Measurements from ENCODE around the gene SORCS2. TPM values are rescaled to one million over a fixed set of nuclear protein-coding genes. Genes with fewer than 3 reads are reported as not detected.

The SORCS2 gene
- polyA plus RNA-seq, 1 donor (not counting 4 experiments of a cell fraction or from before 2014, with no cell fraction given): 0.09 TPM

DNA sequence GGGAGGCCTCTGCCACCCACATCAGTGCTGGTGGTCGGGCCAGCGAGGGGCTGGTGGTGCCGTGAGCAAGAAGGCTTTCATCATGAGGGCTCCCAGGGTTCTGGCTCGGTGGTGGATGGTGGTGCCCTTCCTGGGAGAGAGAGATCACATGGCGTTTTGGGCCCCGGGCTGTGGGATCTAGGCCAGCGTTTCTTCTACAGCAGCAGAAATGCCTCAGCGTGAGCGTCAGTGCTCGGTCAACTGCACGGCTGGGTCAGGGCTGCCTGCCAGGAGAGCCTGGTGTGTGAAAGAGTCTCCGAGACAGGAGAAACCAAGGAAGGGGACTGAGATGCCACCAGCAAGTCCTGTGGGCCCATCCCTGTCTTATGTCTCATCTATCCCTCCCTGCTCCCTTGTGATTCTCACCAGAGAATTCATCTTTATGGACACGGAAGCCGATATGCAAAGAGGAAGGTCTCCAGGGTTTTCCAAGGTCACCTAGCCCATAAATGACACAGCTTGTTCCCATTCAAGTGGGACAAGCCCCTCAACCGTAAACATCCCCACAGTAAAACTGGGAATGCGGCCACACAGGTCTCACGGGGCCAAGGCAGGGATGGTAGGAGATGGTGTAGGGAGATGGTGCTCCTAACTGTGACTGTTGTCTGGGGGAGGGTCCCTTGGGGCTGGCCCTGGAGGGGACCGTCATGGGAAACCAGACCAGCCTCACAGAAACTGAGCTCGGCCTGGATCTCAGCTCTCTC, 99.2 kb downstream of the SORCS2 start:
- no peaks in the 10 kb centered on the region for H3K9me1 ChIP-seq (ENCODE audit: control insufficient read depth, extremely low read depth, insufficient read depth, low read length)
- H3K36me3 ChIP-seq (ENCODE audit: control insufficient read depth in 2 of 2, extremely low read depth in 1 of 2, insufficient read depth in 2 of 2, low read length in 2 of 2): no peaks in the 10 kb centered on the region
- no peaks in the 10 kb centered on the region for H3K9me3 ChIP-seq (ENCODE audit: control insufficient read depth, low read depth, low read length)
- H3K79me2 ChIP-seq (ENCODE audit: control insufficient read depth, insufficient read depth, low read length): no peaks in the 10 kb centered on the region
- no peak for FAIRE-seq
- peaks cover 3% of the 10 kb centered on the region for H4K20me1 ChIP-seq (ENCODE audit: control insufficient read depth, extremely low read depth, insufficient read depth, low read length)
- H3K27ac ChIP-seq (ENCODE audit: control insufficient read depth, insufficient read depth, low read length): no peak overlapping the region
- H3K4me3 ChIP-seq (ENCODE audit: control insufficient read depth in 2 of 3, extremely low read depth in 1 of 3, insufficient read depth in 2 of 3, low read depth in 1 of 3, low read length in 3 of 3): no peak overlapping the region
- H3K4me2 ChIP-seq (ENCODE audit: control insufficient read depth, extremely low read depth, insufficient read depth, low read depth, low read length): no peak overlapping the region
- no peaks in the 10 kb centered on the region for H3K4me1 ChIP-seq (ENCODE audit: control insufficient read depth, extremely low read depth, insufficient read depth, low read length)
- no peak for DNase-seq (ENCODE audit: low read depth, low spot score)
- H3K27me3 ChIP-seq (ENCODE audit: control insufficient read depth, extremely low read depth, insufficient read depth, low read length): peaks cover 29% of the 10 kb centered on the region
- no peak for TF ChIP-seq EZH2 (IDR thresholded peaks at IDR 0.05; ENCODE audit: low read length)
- TF ChIP-seq, protein P1, sequence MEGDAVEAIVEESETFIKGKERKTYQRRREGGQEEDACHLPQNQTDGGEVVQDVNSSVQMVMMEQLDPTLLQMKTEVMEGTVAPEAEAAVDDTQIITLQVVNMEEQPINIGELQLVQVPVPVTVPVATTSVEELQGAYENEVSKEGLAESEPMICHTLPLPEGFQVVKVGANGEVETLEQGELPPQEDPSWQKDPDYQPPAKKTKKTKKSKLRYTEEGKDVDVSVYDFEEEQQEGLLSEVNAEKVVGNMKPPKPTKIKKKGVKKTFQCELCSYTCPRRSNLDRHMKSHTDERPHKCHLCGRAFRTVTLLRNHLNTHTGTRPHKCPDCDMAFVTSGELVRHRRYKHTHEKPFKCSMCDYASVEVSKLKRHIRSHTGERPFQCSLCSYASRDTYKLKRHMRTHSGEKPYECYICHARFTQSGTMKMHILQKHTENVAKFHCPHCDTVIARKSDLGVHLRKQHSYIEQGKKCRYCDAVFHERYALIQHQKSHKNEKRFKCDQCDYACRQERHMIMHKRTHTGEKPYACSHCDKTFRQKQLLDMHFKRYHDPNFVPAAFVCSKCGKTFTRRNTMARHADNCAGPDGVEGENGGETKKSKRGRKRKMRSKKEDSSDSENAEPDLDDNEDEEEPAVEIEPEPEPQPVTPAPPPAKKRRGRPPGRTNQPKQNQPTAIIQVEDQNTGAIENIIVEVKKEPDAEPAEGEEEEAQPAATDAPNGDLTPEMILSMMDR (optimal IDR thresholded peaks at IDR 0.05 in 1 of 3, IDR thresholded peaks at IDR 0.05 in 1 of 3, conservative IDR thresholded peaks at IDR 0.05 in 1 of 3; ENCODE audit: extremely low read depth in 1 of 3, insufficient read depth in 2 of 3, low read length in 3 of 3): no peak
- H2AFZ ChIP-seq (ENCODE audit: control insufficient read depth, low read length): no peak overlapping the region
- dilution Hi-C loops (cut with MboI; ENCODE audit: extremely low pct_ligation_motif_present, low sequenced_read_pairs): no loop called here
- H3K9ac ChIP-seq (ENCODE audit: control insufficient read depth, extremely low read depth, insufficient read depth, low read length): no peak overlapping the region

DNA sequence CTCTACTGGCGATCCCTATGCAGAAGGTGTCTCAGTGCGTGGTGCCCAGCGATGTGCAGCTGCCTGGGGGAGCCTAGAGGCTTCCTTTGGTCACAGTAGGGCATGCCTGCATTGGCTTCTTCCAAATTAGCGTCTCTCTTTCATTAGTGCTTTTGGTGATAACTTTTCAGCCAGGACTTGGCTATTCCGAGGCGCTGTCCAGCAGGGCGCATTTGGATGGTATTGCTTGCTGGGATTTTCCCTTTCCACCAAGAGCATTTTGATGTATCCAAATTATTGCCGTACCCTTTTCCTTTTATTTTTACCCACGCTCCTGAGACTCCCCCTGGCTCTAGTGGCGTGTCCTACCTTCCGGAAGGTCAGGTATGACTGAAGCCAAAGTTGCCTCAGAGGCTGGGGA, 101.4 kb downstream of the SORCS2 start:
- Histone ChIP-seq H3K36me3 (ENCODE audit: control insufficient read depth in 2 of 2, extremely low read depth in 1 of 2, insufficient read depth in 2 of 2, low read length in 2 of 2) (no peaks in the 10 kb centered on the region), H2AFZ (ENCODE audit: control insufficient read depth, low read length) (no peak overlapping the region), H3K27ac (ENCODE audit: control insufficient read depth, insufficient read depth, low read length) (no peak overlapping the region), H3K9me1 (ENCODE audit: control insufficient read depth, extremely low read depth, insufficient read depth, low read length) (no peaks in the 10 kb centered on the region), H3K79me2 (ENCODE audit: control insufficient read depth, insufficient read depth, low read length) (no peaks in the 10 kb centered on the region), H3K9ac (ENCODE audit: control insufficient read depth, extremely low read depth, insufficient read depth, low read length) (no peak overlapping the region), H3K4me3 (ENCODE audit: control insufficient read depth in 2 of 3, extremely low read depth in 1 of 3, insufficient read depth in 2 of 3, low read depth in 1 of 3, low read length in 3 of 3) (no peak overlapping the region), H3K4me2 (ENCODE audit: control insufficient read depth, extremely low read depth, insufficient read depth, low read depth, low read length) (no peak overlapping the region), H4K20me1 (ENCODE audit: control insufficient read depth, extremely low read depth, insufficient read depth, low read length) (peaks cover 3% of the 10 kb centered on the region), H3K4me1 (ENCODE audit: control insufficient read depth, extremely low read depth, insufficient read depth, low read length) (no peaks in the 10 kb centered on the region), H3K27me3 (ENCODE audit: control insufficient read depth, extremely low read depth, insufficient read depth, low read length) (peaks cover 11% of the 10 kb centered on the region), H3K9me3 (ENCODE audit: control insufficient read depth, low read depth, low read length) (no peaks in the 10 kb centered on the region)
- DNase-seq (ENCODE audit: low read depth, low spot score): no peak
- no peak for FAIRE-seq
- TF ChIP-seq, protein P1 (optimal IDR thresholded peaks at IDR 0.05 in 1 of 3, IDR thresholded peaks at IDR 0.05 in 1 of 3, conservative IDR thresholded peaks at IDR 0.05 in 1 of 3; ENCODE audit: extremely low read depth in 1 of 3, insufficient read depth in 2 of 3, low read length in 3 of 3): no peak
- TF ChIP-seq EZH2 (IDR thresholded peaks at IDR 0.05; ENCODE audit: low read length): no peak
- dilution Hi-C loops (cut with MboI; ENCODE audit: extremely low pct_ligation_motif_present, low sequenced_read_pairs): no loop called here

Measured in keratinocyte (primary cell).